HG03558 (cell line): ENCODE data around the gene ZNF814.
"Not testable (repeated sequence)": the region's sequence is repeated elsewhere in the genome, so short reads cannot be mapped to it uniquely, and the experiment has no call there.

ENCODE experiments used
- ATAC-seq: cut with Tn5 transposase; IDR thresholded peaks from one replicate; pipeline ENCODE4 v1.9.1; 2021; ENCODE audit warnings: moderate number of reproducible peaks; ENCODE audit not compliant: unreplicated experiment; ENCODE audit errors: extremely low read depth

The ZNF814 gene

DNA sequence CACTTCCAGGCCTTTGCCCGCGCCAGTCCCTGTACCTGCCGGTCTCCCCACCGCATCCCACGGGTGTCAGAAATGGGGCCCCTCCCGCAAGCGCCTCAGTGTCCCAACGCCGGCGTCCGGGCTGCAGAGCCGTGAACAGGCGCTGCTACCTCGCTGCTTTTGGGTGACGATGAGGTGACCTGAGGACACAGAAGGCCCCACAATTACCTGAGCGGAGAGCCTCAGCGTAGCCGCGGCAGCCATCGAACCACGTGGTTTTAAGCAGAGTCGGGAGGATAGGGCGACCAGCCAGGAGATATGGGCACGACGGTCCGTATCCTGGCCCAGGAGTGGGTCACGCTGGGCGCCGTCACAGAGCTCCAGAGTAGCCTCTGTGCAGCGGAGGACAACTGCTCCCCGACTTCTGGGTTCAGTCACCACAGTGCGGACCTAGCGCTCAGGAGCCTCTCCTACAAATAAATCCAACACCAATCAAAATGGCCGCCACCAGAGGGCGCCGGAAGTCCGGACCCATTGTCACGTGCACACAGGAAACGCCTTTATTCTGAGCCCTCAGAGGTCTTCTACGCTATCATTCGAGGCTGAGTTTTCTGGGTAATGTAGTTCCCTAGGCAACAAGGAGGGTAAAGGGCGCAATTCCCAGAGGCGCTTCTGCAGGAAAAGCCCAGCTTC is at the start of gene ZNF814:
ZNF814 (minus strand) TSS at position 478 of the 672 bp plus-strand sequence; CDS start at position 243, 235 bp downstream.
- no peak for ATAC-seq

DNA sequence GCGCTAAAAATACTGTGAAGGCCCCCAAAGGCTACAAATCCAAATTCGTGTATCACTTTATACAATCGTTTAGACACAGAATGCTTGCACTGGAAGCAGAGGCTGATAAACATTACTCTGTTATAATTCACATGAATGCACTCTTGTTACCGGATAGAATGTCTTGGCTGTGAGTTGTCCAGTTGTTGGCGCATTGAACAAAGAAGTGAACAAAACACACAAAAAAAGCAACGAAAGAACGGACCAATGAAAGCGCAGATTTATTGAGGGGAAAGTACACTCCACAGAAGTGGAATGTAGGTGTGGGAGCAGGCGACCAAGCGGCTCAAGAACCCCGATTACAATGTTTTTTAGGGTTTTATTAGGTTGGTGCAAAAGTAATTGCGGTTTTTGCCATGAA is 46.9 kb upstream of the ZNF814 start:
- no peak for ATAC-seq

DNA sequence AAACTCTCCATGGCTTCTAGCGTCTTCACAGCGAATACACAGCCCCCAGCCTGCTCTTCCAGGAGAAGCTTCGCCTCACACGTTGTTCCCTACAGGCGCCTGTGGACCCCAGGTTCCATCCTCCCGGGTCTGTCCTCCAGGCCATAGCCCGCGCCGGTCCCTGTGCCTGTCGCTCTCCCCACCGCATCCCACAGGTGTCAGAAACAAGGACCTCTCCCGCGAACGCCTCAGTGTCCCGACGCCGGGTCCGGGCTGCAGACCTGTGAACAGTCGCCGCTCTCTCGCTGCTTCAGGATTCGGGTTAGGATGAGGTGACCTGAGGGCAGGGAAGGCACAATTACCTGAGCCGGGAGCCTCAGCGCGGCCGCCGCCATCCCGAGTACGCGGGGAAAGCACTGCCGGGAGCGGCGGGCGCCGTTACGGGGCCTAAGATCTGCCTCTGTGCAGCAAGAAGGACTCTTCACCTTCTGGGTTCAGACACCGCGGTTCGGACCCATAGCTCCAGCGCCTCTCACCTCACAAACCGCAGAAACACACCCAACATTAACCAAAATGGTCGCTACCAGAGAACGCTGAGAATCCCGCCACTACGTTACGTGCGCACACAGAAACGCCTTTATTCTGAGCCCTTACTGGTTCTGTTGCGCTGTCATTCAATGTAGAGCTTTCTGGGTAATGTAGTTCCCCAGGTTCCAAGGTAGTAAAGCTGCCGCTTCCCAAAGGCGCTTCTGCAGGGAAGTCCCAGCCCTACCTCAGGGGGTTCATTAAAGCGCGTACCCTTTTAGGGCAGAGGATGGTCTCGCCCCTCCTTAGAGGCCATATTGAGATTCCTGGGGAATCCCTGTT is 46.2 kb upstream of the ZNF814 start, which contains the start of gene ZNF418:
ZNF418 (minus strand) TSS at position 583 of the 846 bp plus-strand sequence. CDS start 1,580 bp downstream, outside the sequence.
- no peak for ATAC-seq

DNA sequence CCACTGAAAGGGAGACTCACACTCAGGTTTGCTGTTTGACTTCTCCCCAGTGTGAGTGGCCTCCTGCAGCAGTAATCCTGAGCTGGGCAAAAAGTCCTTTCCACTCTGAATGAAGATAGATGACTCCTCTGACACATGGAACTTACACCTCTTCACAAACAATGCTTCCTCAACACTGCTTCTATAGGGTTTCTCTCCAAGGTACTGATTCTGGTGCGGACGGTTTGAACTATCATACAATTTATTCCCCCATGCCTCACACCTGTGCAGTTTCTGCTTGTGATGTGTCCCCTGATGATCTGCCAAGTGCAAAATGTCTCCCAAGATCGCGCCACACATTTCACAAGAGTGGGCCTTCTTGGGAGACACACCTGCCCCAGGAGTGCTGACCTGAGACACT is 38.8 kb upstream of the ZNF814 start:
- ATAC-seq = no peak

DNA sequence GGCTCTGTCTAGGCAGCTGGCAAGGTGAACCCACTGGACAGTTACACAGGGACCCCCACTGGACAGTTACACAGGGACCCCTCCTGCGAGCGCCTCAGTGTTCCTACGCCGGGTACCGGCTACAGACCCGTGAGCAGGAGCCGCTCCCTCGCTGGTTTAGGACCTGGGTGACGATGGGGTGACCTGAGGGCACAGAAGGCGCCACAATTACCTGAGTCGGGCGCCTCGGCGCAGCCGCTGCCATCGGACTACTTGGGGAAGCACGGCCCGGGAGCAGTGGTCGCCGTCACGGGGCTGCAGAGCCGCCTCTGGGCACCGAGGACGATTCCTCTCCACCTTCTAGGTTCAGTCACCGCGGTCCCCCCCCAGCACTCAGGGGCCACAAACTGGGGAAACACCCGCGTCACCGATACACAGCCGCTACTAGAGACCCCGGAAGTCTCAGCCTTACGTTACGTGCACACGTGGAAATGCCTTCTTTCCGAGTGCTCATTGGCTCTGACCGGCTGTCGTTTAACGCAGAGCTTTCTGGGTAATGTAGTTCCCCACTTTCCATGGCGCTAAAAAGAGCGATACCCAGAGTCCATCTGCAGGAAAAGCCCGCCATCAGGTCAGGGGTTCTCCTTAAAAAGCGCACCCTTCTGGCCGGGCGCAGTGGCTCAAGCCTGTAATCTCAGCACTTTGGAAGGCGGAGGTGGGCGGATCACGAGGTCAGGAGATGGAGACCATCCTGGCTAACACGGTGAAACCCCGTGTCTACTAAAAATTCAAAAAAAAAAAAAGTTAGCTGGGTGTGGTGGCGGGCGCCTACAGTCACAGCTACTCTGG is 27.5 kb upstream of the ZNF814 start, which contains the start of gene ZNF417:
ZNF417 (minus strand) TSS at position 425 of the 828 bp plus-strand sequence; CDS start at position 244, 181 bp downstream.
- peak; percentile 84 for ATAC-seq

DNA sequence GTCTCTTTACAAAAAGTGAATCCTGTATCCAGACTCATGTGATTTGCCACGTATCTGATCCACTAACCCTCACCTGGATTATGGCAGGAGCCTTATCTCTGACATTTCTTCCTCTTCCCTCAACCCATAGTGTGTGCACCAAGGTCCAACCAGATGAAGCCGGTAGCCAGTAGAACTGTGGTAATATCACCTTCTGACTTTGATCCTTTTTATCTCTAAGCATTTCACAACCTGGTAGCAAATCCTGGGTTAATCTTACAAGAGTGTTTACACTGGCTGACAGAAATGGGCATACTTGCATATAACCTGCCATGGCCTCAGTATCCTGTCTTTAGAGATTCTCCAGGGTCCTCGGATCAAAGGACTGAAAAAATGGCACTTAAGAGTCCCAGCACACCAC is 25.7 kb upstream of the ZNF814 start:
- ATAC-seq = no peak

DNA sequence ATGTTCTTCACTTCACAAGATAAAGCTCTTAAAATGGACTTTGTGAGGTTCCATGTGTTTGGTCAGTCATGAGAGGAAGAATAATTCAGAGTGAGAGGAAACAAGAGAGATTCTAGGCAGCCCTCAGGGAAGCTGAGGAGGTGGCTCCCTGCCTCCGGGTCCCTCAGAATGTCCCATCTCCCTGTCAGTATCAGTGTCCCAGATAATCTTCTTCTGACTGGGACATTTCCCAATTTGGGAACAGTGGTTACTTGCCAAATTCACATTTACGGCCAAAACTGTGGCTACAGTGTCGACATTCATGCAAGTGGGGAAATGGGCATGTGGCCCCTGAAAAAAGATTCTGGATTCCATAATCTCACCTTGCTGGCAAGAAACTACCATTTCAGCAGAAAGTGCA is 18.6 kb upstream of the ZNF814 start:
- ATAC-seq = no peak

DNA sequence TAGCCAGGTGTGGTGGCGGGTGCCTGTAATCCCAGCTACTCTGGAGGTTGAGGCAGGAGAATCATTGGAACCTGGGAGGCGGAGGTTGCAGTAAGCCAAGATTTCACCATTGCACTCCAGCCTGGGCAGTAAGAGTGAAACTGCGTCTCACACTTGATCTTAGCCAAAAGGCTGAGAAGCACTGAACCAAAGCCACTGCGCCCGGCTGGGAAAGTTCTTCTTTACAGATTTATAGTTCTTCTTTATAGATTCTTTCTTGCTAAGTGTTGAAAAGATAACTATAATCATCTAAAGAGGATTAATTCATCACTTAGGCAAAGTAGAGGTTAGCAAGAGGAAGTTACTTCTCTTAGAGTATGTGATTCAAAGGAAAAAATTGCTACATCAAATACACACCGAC is 16.4 kb upstream of the ZNF814 start:
- no peak for ATAC-seq

DNA sequence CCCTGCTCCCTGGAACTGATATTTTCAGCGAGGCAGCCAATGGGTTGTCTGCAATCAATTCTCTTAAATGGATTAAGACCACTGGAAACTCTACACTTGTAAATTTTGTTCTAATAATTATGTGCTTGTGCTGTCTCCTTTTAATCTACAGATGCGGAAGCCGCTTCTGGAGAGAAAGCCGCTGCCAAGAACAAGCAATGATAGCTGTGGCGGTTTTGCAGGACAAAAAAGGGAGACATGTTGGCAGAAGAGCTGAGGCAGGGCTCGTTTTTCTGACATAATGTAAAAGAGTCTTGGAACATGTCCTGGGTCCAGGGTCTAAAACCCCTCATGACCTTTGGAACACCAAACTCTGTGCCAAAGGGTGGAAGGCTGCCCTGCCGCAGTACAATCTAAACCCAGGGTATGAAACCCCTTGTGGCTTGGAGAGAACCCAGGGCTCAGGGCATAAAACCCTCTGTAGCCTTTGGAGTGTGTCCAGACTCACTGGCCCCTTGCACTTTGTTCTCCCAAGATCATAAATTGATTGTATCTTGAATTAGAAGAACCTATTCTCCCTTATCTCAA is 14.9 kb upstream of the ZNF814 start:
- no peak for ATAC-seq

DNA sequence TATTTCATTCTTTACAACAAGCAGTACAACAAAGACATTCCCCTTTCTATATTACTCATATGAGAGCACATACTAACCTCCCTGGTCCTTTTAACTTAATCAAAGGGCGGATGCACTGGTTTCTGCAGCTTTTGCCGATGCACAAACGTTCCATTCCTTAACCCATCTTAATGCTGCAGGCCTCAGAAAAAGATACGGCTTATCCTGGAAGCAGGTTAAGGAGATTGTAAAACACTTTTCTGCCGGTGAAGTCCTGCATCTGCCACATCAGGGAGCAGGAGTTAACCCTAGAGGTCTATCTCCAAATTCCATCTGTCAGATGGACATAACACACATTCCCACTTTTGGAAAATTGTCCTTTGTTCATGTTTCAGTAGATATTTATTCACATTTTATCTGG is 11.5 kb upstream of the ZNF814 start:
- no peak for ATAC-seq

DNA sequence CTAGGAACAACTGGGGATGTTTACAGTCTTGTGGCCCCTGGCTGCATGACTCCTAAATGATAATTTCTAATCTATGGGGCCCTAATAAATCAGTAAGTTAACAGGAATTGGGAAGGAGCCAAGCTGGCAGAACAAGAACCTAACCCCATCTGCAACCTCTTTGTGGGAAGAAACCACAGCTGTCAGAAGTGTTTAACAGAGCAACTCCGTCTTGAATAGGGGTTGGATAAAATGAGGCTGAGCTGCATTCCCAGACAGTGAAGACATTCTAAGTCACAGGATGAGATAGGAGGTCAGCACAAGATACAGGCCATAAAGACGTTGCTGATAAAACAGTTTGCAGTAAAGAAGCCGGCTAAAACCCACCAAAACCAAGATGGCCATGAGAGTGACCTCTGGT is 1.9 kb upstream of the ZNF814 start:
- ATAC-seq = not testable (repeated sequence)

DNA sequence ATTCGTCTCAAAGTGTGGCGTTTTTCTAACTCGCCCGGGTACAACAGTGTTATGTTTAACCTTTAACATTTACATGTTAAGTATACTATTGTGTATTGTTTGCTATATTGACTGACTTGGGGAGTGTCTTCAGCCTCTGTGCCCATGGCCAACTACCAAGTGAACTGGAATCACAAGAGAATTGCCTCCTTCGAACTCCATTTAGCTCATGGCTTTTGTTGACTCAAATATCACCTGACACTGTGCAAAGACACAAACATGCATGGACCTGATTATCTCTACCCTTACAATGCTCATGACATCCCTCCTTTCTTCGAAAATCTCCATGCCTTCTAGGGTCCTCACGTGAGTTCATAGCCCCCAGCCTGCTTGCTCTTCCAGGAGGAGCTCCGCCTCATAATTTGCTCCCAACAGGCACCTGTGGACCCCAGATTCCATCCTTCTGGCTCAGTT is 704 bp downstream of the ZNF814 start:
- no peak for ATAC-seq

DNA sequence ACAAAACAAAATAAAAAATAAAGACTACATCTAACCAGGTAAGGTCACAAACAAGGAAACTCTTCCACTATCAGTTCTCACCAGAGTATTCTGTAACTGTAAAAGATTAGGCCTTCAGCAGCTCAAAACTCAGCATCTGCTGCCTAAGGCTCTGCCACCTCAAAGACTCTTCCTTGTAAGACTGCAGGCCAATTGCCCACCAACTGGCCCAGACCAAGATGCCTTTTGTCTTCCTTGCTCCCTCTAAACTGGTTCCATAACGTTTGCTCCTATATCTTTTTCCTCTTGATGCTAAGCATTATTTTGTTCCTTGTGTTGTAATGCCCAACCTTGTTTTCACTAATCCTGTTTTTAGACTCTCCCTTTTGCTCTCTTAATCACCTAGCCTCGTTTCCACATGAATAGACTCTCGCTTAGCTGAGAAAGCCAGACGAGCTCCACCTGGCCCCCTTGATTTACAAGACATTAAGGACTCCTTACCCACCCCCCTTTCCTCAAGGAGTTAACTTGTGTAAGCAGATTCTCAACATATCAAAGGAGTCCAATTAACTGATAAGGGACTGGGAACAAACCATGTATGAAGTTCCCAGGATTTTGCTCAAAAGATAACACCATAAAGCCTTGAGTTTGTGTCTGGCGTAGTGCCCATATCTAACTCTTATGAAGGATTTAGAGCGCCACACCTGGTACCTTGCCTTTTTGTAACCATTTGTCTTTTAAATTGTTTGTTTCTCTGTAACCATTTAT is 1.5 kb downstream of the ZNF814 start:
- no peak for ATAC-seq

DNA sequence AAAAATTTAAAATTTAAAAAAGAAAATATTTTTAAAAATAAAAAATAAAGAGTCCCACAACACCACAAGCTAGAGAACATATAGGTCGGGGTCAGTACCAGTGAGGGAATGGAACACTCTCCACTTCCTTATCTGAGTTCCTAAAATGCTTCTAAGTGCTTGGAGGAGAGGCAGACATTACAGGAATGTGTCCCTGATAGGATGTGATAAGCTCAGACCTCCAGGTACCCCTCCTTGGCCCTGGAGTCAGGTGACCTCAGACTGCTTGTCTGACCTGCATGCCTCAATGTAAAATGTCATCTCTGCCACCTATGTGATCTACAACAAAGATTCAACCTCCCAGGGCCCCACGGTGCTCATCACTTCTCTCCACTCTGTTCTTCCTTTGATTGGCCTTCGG is 2.8 kb downstream of the ZNF814 start:
- no peak for ATAC-seq

DNA sequence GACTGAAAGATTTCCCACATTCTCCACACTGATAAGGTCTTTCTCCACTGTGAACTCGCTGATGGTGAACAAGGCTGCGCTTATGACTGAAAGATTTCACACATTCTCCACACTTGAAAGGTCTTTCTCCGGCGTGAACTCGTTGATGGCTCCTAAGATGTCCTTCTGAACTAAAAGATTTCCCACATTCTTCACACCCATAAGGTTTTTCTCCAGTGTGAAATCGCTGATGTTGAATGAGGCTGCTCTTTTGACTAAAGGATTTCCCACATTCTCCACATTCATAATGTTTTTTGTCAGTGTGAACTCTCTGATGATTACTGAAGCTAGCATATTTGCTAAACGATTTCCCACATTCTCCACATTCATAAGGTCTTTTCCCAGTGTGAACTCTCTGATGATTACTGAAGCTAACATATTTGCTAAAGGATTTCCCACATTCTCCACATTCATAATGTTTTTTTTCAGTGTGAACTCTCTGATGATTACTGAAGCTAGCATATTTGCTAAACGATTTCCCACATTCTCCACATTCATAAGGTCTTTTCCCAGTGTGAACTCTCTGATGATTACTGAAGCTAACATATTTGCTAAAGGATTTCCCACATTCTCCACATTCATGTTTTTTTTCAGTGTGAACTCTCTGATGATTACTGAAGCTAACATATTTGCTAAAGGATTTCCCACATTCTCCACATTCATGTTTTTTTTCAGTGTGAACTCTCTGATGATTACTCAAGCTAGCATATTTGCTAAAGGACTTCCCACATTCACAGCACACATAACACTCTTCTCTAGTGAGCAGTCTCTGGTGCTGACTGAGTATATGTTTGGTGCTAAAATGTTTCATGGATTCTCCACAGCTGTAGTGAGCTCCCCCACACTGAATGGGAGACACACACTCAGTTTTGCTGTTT is 14.7 kb downstream of the ZNF814 start:
- not testable (repeated sequence) for ATAC-seq

DNA sequence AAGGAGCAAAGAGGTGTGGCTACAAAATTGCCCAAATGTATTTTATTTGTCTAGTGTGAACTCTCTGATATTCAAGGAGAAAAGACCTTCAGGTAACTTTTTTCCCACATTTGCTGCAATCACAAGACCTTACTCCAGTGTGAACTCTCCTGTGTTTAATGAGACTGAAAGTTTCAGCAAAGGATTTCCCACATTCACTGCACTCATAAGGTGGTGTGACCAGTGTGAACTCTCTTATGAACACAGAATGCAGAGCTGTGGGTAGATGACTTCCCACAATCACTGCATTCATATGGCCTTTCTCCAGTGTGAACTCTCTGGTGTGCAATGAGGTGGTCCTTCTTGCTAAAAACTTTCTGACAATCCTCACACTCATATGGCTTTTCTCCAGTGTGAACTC is 16.4 kb downstream of the ZNF814 start:
- no peak for ATAC-seq

DNA sequence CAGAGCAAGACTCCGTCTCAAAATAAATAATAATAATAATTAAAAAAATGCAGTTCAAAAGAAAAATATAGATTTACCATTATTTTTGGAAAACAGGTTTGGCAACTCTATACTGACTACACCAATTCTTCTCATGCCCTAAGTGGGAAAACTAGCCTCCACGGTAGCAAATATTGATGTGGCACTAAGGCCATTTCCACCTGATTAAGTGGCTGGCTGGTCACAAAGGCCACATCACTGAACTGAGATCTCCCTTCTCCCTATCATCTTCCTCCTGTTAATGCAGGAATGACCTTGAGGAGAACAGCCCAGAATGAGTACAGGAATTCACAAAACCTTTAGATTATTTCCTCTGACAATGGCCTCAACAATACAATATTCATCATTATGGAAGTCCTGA is 18.6 kb downstream of the ZNF814 start:
- ATAC-seq = no peak

DNA sequence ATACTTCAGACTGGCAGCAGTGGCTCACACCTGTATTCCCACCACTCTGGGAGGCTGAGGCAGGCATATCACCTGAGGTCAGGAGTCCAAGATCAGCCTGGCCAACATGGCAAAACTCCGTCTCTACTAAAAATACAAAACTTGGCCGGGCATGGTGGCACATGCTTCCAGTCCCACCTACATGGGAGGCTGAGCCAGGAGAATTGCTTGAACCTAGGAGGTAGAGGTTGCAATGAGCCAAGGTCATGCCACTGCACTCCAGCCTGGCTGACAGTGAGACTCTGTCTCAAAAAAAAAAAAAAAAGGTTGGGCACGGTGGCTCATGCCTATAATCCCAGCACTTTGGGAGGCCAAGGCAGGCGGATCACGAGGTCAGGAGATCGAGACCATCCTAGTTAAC is 19.2 kb downstream of the ZNF814 start:
- ATAC-seq = not testable (repeated sequence)
